Epithelial cell of prostate (primary cell): ENCODE measurements around the gene INF2.

Experiments
- DNase-seq: peaks from one replicate; pipeline ENCODE4 v3.0.0-alpha.2; 2011; ENCODE audit warnings: low read depth, low spot score
- H3K27ac ChIP-seq: fragments of 450-650 bp; 2 replicates; pipeline ENCODE4 v1.5.1; 2017; ENCODE audit warnings: mild to moderate bottlenecking

Gene INF2

DNA sequence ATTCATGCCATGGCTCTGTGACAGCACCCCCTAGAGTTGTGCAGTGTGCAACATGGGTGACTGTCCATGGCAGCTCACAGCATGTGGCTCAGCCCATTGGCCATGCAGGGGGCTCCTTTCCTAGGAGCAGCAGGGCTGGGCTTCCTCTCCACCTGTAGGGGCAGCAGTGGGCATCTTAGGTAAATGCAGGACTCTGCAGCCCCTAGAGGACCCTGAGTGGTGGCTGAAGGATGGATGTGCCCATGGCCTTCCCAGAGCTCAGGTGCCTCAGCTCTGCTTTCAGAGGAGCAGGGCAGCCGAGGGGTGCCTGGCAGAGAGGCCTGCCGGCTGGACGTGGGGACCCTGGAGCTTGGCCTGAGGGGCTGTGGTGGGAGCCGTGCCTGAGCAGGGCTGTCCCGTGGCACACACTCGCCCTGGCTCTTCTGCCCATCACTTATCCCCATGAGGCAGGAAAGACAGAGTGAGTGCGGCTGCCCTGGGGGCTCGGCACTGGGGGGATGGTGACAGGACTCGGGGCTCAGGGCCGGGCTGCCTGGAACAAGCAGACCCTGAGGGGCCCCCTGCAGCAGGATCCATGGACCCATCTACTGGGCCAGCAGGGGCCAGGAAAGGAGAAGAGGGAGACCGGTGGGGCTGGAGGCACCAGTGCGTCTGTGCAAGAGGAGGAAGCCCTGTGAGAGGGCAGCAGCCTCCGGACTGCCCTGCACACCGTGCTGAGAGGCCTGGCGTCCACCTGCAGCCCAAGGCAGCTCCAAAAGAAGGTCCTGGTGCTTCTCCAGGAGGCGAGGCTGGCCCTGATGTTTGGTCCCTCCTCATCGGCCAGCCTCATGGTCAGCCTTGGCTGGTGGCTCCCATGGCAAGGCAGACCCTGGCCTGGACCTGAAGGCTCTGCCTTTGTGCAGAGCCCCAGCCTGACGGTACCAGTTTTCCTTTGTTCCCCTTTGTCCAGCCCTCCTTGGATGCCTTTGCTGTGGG, 42.2 kb downstream of the INF2 start:
- no peak overlapping the region for H3K27ac ChIP-seq
- no peak for DNase-seq

DNA sequence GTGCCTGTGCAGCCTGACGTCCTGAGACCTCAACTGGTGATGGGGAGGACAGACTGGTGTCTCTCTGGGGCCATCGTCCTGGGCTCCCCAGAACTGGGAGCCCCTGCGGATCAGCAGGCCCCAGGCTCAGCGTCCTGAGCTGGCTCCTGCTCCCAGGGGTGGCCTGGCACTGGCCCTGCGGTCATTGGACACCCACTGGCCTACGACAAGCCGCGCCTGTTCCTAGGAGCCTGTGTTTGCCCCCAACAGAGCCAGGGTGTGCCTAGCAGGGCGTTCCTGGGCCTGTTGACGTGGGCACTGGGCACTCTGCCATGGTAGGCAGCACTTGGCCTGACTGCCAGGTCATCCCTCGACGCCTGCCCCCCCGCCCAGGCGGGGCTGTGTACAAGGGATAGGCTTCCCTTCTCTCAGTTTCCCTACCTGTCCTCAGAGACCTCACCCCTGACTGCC, 43.0 kb downstream of the INF2 start:
- DNase-seq, result no peak
- H3K27ac ChIP-seq, result peak overlapping the region; percentile 45

DNA sequence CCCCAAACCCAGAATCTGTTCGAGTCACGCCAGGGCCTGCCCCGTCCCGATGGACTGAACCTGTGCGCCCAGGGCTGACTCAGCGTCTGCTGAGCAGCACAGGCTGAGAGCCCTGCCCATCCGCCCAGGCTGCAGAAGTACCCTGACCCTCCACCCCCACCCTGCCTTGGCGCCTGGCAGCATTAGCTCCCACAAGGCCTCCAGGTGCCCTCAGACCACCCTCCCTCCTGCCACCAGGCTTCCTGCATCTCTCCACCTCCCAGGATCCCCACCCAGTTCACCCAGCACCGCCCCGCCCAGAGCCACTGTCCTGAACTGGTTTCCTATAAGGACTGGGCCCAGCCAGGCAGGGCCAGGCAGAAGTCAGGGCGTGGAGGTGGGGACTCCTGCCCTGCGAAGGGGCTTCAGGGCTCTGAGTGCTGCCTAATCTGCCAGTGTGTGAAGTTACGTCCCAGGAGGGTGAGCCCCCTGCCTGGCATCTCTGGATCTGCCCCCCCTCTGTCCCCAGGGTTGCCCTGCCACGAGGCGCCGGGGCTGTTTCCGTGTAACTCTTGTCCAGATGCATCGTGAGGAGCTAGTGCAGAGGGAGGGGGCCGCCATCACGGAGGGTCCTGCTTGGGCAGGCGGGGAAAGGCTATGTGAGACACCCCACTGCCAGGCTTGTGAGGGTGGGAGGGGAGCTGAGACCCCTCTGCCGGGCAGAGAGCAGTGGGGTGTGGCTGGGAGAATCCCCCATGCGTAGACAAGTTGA, 43.7 kb downstream of the INF2 start:
- DNase-seq, result no peak
- H3K27ac ChIP-seq, result peak overlapping the region; percentile 45

DNA sequence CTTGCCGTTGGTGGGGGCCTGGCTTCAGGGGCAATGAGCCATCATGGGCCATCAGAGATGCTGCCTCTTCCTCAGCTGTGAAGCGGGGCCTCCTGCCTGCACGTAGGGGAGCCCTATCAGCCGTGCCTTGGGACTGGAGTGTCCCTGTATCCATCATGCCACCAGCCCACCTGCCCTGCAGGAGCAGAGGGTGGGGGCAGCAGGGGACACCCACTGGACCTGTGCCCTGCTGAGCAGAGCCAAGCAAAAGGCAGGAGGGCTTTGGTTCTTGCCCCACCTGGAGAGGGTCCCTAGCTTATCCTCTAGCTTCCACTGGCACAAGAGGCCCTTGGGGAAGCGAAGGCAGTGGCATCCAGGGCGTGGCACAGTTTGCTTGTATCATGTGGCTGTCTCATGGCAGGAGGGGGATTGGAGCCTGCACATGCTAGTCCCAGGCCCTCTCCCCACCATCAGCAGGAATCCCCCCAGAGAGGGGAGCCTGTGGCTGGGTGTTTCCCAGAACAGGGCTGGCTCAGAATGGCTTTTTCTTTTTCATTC, 44.7 kb downstream of the INF2 start:
- DNase-seq, result no peak

DNA sequence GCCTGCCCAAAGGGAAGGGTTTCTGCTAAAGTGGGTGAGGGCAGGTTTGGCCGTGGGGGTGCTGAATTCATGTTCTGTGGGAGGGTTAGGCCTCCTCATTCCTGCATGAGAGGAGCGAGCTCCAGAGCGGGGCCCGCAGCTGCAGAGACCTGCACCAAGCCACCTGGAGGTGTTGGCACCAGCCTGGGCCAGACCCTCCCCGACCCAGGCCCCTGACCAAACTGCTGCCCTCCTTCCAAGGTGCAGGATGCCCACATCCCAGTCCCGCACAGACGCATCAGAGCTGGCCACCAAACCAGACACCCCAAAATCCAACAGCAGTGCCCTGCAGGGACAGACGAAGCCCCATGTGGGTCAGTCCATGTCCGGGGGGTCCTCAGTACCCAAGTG, 45.2 kb downstream of the INF2 start:
- no peak for DNase-seq
- no peak overlapping the region for H3K27ac ChIP-seq

More for the DNA sequence above, 44.7 kb downstream of the INF2 start:
- H3K27ac ChIP-seq, result no peak overlapping the region

DNA sequence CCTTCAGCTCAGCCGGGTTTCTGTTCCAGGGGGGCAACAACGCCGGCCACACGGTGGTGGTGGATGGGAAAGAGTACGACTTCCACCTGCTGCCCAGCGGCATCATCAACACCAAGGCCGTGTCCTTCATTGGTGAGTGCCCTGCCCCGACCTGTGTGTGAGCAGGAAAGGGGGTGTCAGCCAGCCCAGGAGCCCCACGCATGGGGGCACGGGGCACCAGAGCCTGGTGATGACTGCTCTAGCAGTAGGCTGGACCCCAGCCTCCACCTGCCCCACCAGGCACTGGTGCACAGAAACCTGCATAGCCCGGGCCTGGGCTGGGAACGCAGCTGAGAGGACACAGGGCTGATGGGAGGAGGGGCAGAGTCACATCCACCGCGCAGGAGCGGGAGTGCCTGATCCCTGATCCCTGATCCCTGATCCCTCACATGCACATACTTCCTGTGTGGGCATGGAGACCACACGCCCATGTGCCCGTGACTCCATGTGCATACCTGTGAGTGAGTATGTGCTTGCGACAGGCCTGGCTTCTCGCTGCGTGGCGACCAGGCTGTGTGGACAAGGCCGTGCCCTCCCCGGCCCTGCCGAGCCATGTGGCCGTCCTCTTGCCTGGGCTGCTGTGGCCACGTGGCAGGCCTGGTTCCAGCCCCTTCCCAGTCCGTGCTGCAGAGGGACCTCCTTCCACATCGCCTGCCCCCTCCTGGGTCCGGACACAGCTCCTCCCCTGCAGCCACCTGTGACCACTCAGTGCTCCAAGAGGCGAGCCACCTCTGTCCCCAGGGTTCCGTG, 45.8 kb downstream of the INF2 start:
- DNase-seq, result no peak
- H3K27ac ChIP-seq, result no peak overlapping the region

DNA sequence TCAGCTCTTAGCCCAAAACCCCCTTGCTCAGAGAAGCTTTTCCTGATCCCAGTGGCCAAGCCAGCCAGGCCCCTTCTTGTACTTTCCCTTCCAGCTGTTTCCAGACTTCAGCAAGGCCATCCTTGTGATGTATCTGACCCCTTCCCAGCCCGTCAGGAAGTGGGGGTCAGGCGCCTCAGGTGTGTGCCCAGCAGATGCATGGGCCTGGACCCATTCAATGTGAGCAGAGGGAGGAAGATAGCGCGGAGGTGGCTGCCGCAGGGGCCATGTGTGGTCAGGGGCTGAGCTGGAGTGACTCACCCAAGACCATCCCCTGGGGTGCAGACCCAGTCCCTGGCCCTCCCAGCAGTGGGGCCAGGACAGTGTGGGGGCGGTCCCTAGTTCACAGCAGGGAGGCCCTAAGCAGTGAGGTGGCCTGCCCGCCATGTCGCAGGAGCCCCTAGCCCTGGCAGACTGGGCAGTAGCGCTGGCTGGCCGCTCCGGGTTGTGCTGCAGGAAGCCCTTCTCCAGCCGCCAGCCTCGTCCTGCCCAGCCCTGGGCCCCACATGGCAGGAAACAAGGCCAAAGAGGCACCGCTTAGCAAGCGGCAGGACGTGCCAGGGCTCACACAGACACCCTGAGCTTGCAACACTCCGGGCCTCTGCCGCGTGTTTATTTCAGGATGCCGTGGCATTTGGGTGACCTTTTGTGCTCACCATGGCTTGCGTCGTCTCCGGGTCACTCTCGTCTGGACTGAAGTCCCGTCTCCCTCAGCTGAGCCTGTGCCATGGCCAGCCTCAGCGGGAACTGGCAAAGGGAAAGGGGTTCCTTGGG, 46.6 kb downstream of the INF2 start:
- H3K27ac ChIP-seq, result peak overlapping the region; percentile 44
- no peak for DNase-seq

DNA sequence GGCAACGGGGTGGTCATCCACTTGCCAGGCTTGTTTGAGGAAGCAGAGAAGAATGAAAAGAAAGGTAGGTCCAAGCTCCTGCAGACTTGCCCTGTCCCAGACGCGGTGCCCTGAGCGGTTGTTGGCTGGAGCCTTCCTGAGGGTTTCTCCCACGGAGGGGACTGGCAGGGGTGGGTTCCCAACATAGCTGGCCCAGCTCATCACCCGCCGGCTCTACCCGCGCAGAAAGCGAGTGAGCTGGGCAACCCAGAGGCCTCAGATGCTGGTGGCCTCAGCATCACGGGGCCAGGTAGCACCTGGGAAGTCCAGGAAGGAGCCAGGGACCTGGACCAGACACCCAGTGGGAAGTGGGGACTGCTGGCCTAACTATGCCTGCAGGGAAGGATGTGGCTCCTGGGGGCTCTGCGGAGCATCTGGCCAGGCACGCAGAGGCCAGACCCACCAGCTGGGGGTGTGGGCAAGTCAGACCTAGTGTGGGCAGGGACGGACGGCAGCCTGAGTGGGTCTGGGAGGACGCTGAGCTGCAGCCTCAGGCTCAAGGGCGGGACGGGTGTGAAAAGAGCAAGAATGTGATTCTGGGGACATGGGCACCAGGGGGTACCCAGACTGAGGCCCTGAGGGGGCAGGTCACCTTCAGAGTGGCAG, 49.1 kb downstream of the INF2 start:
- H3K27ac ChIP-seq, result no peak overlapping the region
- no peak for DNase-seq

DNA sequence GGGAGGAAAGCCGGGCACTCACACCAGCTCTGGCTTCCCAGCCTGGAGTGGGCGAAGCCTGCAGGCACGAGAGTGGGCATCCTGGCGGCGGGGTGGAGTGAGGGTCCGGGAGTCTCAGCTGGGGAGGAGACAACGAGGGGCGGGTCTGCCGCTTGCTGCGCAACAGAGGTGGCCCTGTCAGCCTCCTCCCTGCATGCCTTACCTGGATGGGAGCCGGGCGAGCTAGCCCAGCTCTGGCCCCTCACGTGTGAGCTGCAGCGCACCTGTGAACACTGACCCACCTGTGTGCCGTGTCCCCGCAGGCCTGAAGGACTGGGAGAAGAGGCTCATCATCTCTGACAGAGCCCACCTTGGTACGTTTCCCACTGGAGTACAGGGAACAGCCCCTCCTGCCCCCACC, 49.6 kb downstream of the INF2 start:
- no peak for DNase-seq

DNA sequence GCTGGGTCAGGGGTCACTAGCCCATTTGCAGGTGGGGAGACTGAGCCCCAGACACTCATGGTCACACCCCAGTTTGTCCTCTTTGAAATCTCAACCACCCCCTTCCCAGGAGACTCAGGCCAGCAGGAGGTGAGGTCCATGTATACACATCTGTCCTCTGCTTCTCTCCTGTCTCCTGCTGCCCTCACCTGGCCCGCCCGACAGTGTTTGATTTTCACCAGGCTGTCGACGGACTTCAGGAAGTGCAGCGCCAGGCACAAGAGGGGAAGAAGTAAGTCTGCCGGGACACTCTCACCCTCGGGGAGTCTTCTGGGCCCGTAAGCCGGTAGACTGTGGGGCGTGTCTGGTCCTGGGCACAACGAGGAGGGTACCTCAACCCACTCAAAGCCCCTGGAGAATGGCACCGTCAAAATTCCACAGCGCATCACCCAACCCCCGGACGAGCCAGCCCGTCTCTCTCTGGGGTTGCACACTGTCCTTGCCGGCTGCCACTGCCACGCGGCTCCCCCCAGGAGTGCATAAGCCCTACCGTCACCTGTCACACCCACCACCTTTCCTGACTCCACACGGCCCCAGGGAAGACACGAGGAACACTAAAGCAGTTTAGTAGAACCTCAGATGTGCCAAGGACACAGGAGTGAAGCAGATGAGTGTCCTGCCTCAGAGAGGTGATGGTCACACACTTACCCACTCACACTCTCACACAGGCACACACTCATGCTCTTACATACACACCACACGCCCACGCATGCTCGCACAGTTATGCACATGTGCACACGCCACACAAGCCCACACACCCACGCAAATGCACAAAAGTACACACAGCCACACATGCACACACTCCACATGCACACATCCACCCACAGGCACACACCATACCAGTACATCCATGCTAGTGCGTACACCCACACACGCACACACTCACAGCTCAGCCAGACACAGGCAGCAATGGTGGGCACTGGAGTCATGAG, 50.4 kb downstream of the INF2 start:
- no peak overlapping the region for H3K27ac ChIP-seq

More for the DNA sequence above, 49.6 kb downstream of the INF2 start:
- H3K27ac ChIP-seq, result no peak overlapping the region

DNA sequence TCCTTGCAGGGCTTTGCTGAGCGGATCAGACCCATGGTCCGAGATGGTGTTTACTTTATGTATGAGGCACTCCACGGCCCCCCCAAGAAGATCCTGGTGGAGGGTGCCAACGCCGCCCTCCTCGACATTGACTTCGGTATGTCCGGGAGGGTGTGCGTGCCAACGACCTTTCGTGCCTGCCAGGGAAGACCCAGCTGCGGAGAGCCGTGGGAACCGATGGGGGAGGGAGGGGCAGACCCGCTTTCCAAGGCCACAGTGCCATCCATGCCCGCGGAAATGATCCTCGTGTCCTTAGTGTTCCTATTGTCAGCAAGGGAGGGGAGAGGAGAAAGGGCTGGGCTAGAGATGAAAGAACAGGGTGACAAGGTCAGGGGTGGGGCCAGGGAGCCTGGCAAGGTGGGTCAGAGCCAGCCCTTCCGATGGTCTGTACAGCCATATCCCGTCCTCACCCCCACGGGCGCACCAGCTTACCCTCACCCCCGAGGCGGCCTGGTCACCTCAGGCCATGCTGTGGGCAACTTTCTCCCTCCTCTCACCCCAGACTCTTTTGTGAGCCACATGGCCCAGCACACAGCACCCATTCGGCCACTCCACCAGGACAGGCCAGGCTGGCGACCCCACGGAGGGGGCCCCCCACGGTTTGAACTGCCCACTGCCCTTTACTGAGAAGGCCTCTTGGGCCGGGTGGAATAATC, 51.8 kb downstream of the INF2 start:
- H3K27ac ChIP-seq, result no peak overlapping the region

More for the DNA sequence above, 50.4 kb downstream of the INF2 start:
- DNase-seq, result no peak

DNA sequence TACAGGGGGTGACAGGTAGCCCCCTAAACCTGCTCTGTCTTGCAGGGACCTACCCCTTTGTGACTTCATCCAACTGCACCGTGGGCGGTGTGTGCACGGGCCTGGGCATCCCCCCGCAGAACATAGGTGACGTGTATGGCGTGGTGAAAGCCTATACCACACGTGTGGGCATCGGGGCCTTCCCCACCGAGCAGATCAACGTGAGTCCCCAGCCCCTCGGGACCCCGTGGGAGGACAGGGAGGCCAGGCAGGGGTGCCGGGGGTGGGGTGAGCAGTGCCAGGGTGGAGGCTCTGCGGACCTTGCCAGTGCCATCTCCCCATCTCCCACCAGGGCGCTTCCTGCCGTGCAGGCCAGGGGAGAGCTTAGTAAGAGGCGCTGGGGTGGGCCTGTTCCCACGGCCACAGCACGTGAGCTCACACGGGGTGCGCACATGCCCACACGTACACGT, 52.4 kb downstream of the INF2 start:
- H3K27ac ChIP-seq, result no peak overlapping the region
- no peak for DNase-seq

More for the DNA sequence above, 51.8 kb downstream of the INF2 start:
- DNase-seq, result no peak

DNA sequence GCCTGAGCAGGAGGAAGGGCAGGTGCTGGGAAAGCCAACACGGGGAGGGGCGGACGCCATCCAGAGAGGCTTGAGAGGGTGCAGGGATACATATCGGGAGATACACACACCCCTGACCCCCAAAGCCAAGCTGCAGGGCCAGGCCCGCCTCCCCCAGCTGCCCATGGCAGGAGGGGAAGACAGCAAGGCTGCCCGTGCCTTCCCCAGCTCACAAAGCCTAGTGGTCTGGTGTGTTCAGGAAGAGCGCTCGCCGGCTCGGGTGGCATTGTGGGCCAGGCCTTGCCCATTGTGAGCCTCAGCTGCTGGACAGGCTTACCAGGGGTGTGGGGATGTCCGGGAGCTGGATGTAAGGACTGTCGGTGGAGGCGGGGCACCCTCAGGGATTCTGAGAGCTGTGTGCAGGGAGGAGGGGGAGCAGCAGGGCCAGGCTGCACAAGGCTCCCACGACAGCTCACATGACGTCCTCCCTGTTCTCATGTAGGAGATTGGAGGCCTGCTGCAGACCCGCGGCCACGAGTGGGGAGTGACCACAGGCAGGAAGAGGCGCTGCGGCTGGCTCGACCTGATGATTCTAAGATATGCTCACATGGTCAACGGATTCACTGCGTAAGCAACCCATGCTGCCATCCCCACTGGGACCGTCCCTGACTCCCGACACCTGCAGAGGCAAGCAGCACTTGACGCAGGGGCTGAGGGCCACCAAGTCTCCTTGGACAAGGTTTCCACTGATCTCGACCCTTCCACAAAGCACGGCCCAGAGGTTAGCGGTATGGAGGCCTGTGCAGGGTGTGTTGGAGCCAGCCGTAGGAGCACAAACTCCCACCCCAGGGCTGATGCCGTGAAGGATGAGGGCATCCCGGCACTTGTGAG, 53.4 kb downstream of the INF2 start:
- no peak for DNase-seq
- no peak overlapping the region for H3K27ac ChIP-seq

DNA sequence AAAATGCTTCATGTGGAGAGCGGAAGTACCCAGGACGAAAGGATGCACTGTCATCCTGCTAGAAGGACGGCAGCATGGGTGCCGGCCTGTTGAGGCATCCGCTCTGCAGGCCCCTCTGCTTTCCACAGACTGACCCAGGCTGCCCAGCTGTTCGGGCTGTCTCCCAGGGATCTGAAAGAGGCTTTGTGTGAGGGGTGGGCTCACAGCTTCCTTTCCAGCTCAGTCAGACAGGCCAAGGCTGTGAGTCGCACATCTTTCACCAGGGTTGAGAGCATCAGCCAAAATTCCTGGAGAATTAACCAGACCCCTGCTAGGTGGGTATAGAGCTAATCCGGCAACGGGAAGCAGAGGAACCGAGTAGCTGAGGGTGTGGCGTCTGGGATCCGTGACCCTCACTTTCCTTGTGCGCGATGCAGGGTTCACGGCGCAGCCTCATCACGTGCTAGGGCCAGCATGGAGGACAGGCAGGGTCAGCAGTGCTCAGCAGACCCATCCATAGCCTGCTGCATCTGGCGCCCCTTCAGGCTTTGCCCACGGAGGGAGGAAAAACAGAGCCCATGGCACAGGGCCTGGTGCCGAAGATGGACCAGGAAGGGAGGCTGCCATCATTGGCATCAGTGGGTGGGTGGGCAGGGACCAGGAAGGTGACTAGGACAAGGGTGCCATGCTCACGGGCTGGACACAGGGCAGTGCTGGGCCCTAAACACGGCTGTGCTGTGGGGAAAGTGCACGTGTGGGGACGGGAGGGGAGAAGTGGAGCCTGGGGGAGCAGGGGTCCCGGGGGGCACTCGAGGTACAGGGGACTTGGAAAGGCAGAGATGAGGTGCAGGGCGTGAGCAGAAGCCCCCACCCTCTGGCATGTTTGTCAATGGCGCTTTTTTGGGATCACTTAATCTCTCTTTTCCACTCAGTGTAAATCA, 54.3 kb downstream of the INF2 start:
- no peak overlapping the region for H3K27ac ChIP-seq
- no peak for DNase-seq

DNA sequence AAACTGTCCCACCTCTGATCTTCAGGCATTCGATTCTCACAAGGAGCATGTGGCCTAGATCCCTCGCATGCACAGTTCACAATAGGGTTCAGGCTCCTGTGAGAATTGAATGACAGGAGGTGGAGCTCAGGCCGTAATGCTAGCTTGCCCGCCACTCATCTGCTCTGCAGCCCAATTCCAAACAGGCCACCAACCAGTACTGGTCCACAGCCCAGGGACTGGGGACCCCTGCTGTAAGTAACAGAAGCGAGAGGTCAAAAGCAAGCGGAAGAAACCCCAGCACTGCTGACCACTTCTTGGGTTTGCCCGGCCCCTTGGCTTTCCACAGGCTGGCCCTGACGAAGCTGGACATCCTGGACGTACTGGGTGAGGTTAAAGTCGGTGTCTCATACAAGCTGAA, 55.1 kb downstream of the INF2 start:
- no peak overlapping the region for H3K27ac ChIP-seq
- no peak for DNase-seq
